Vagina (tissue), 2 donors: ENCODE measurements around the gene EIF2AK3. TPM values are rescaled to one million over a fixed set of nuclear protein-coding genes. Genes with fewer than 3 reads are reported as not detected.

Experiments
- DNase-seq, 2 donors: peaks; one replicate each; pipeline ENCODE4 v3.0.0-alpha.2; 2017; ENCODE audit errors: extremely low spot score in 2 of 2
- H3K27ac ChIP-seq: fragments of 200-600 bp; sonication (generic); one replicate; pipeline ENCODE4 v1.5.1; 2019
- H3K27me3 ChIP-seq: fragments of 200-600 bp; sonication (generic); one replicate; pipeline ENCODE4 v1.5.1; 2019
- H3K36me3 ChIP-seq, 2 donors: fragments of 200-600 bp; sonication (generic); one replicate each; pipeline ENCODE4 v1.5.1; 2017 to 2019
- H3K4me1 ChIP-seq: fragments of 200-600 bp; sonication (generic); one replicate; pipeline ENCODE4 v1.5.1; 2019
- H3K4me3 ChIP-seq, 2 donors: fragments of 200-600 bp; sonication (generic); 1 replicate in 1 of 2; 2 replicates in 1 of 2; pipeline ENCODE4 v1.5.1; 2016 to 2019
- H3K9me3 ChIP-seq: fragments of 200-600 bp; sonication (generic); one replicate; pipeline ENCODE4 v1.5.1; 2019
- CTCF ChIP-seq, 3 experiments: fragments of 450-650 bp in 2 of 3; fragments of 200-600 bp in 1 of 3; sonication (generic) in 1 of 3; IDR thresholded peaks; one replicate each; pipeline ENCODE4 v1.5.1; 2017 to 2019; ENCODE audit warnings: antibody characterized with exemption in 3 of 3, mild to moderate bottlenecking in 2 of 3, moderate library complexity in 2 of 3
- POLR2A ChIP-seq, 2 donors: fragments of 450-650 bp; IDR thresholded peaks; one replicate each; pipeline ENCODE4 v1.6.1; 2017; ENCODE audit warnings: antibody characterized with exemption in 2 of 2, mild to moderate bottlenecking in 2 of 2, moderate library complexity in 2 of 2
- POLR2AphosphoS5 ChIP-seq, 2 donors: sonication (generic); formaldehyde crosslinking; IDR thresholded peaks; one replicate each; pipeline ENCODE4 v1.9.0; 2017; ENCODE audit warnings: antibody characterized with exemption in 2 of 2, mild to moderate bottlenecking in 2 of 2, low read depth in 1 of 2; ENCODE audit not compliant: insufficient read depth in 1 of 2
- intact Hi-C: fragments of 100-400 bp; cut with DNase I; formaldehyde crosslinking; loops from one replicate; pipeline ENCODE4 v1.15.1; 2023
- total RNA-seq: library from RNA; depleted of rRNA; stranded (reverse); fragments of >200 nt; gene quantifications from one replicate; pipeline ENCODE4 v1.2.3, GENCODE V29; 2016

EIF2AK3 gene
- total RNA-seq, 1 donor from 2014 or later = 19.6 TPM

- Histone ChIP-seq H3K36me3 (no peaks in the 10 kb centered on the region), H3K27ac (no peak overlapping the region), H3K27me3 (no peaks in the 10 kb centered on the region), H3K9me3 (no peaks in the 10 kb centered on the region), H3K4me1 (no peaks in the 10 kb centered on the region), H3K4me3 (no peak overlapping the region)
- TF ChIP-seq POLR2A (IDR thresholded peaks at IDR 0.05) = no peak
- no peak for TF ChIP-seq POLR2AphosphoS5 (IDR thresholded peaks at IDR 0.05; ENCODE audit: insufficient read depth in 1 of 2, low read depth in 1 of 2)
- TF ChIP-seq CTCF (IDR thresholded peaks at IDR 0.05) = no peak
- DNase-seq = no peak
- intact Hi-C loops = no loop called here
Observed at GRCh38 chr2:88543541-88544057, 83.7 kb downstream of the EIF2AK3 start.

GRCh38 chr2:88542668-88543067, 84.6 kb downstream of the EIF2AK3 start:
- intact Hi-C loops = no loop called here
- Histone ChIP-seq H3K27me3 (no peaks in the 10 kb centered on the region), H3K27ac (no peak overlapping the region), H3K4me1 (no peaks in the 10 kb centered on the region), H3K9me3 (no peaks in the 10 kb centered on the region), H3K36me3 (no peaks in the 10 kb centered on the region), H3K4me3 (no peak overlapping the region)
- DNase-seq = no peak
- TF ChIP-seq POLR2A (IDR thresholded peaks at IDR 0.05) (no peak), CTCF (IDR thresholded peaks at IDR 0.05) (no peak), POLR2AphosphoS5 (IDR thresholded peaks at IDR 0.05; ENCODE audit: insufficient read depth in 1 of 2, low read depth in 1 of 2) (no peak)

- intact Hi-C loops = no loop called here
- no peak for TF ChIP-seq POLR2A (IDR thresholded peaks at IDR 0.05)
- TF ChIP-seq POLR2AphosphoS5 (IDR thresholded peaks at IDR 0.05; ENCODE audit: insufficient read depth in 1 of 2, low read depth in 1 of 2) = no peak
- no peak for TF ChIP-seq CTCF (IDR thresholded peaks at IDR 0.05)
Observed at GRCh38 chr2:88540346-88540745, 86.9 kb downstream of the EIF2AK3 start.

GRCh38 chr2:88538362-88538917, 88.8 kb downstream of the EIF2AK3 start:
- Histone ChIP-seq H3K9me3 (no peaks in the 10 kb centered on the region), H3K27ac (no peak overlapping the region), H3K27me3 (no peaks in the 10 kb centered on the region), H3K4me3 (no peak overlapping the region), H3K4me1 (no peaks in the 10 kb centered on the region), H3K36me3 (no peaks in the 10 kb centered on the region)
- no peak for DNase-seq
- intact Hi-C loops = no loop called here
- TF ChIP-seq POLR2A (IDR thresholded peaks at IDR 0.05) (no peak), POLR2AphosphoS5 (IDR thresholded peaks at IDR 0.05; ENCODE audit: insufficient read depth in 1 of 2, low read depth in 1 of 2) (no peak), CTCF (IDR thresholded peaks at IDR 0.05) (no peak)

More at GRCh38 chr2:88540346-88540745, 86.9 kb downstream of the EIF2AK3 start:
- Histone ChIP-seq H3K27me3 (no peaks in the 10 kb centered on the region), H3K27ac (no peak overlapping the region), H3K36me3 (no peaks in the 10 kb centered on the region), H3K9me3 (no peaks in the 10 kb centered on the region), H3K4me1 (no peaks in the 10 kb centered on the region), H3K4me3 (no peak overlapping the region)
- no peak for DNase-seq

- Histone ChIP-seq H3K27ac (no peak overlapping the region), H3K36me3 (no peaks in the 10 kb centered on the region), H3K9me3 (no peaks in the 10 kb centered on the region), H3K27me3 (no peaks in the 10 kb centered on the region), H3K4me3 (no peak overlapping the region), H3K4me1 (no peaks in the 10 kb centered on the region)
- TF ChIP-seq CTCF (IDR thresholded peaks at IDR 0.05) = no peak
- DNase-seq = peak in 1 of 2 donors; percentile 56
- intact Hi-C loops = no loop called here
Observed at GRCh38 chr2:88537640-88538039, 89.6 kb downstream of the EIF2AK3 start.
